Fibroblast of villous mesenchyme (primary cell): ENCODE measurements around the gene TSKU. TPM values are rescaled to one million over a fixed set of nuclear protein-coding genes. Genes with fewer than 3 reads are reported as not detected.

ENCODE experiments used
- DNase-seq: peaks from one replicate; pipeline ENCODE4 v3.0.0-alpha.2; 2010; ENCODE audit warnings: low read depth
- H3K4me3 ChIP-seq: 2 replicates; pipeline ENCODE4 v1.5.1; 2011; ENCODE audit warnings: low read depth, mild to moderate bottlenecking, low read length
- CTCF ChIP-seq: IDR thresholded peaks from 2 replicates; pipeline ENCODE4 v1.5.1; 2012; ENCODE audit warnings: low read depth, mild to moderate bottlenecking, low read length; ENCODE audit not compliant: insufficient read depth
- total RNA-seq: library from RNA; depleted of rRNA; stranded (reverse); fragments of >200 nt; gene quantifications from 2 replicates; pipeline ENCODE4 v1.2.3, GENCODE V29; 2012

Gene TSKU
- total RNA-seq, 1 donor = 18.6 TPM

GRCh38 chr11:76839311-76839710 is 56.2 kb downstream of the TSKU start:
- no peak for TF ChIP-seq CTCF
- no peak overlapping the region for H3K4me3 ChIP-seq
- no peak for DNase-seq

GRCh38 chr11:76841923-76842452 is 58.8 kb downstream of the TSKU start:
- no peak for TF ChIP-seq CTCF
- H3K4me3 ChIP-seq = no peak overlapping the region
- DNase-seq = no peak

GRCh38 chr11:76843907-76844306 is 60.8 kb downstream of the TSKU start:
- H3K4me3 ChIP-seq = no peak overlapping the region
- DNase-seq = no peak
- no peak for TF ChIP-seq CTCF

GRCh38 chr11:76844511-76844910 is 61.4 kb downstream of the TSKU start:
- DNase-seq = no peak
- no peak for TF ChIP-seq CTCF
- no peak overlapping the region for H3K4me3 ChIP-seq

- H3K4me3 ChIP-seq = no peak overlapping the region
- no peak for DNase-seq
- TF ChIP-seq CTCF = no peak
Observed at GRCh38 chr11:76845069-76845468, 61.9 kb downstream of the TSKU start.

GRCh38 chr11:76846441-76846840 is 63.3 kb downstream of the TSKU start:
- no peak overlapping the region for H3K4me3 ChIP-seq
- no peak for TF ChIP-seq CTCF
- no peak for DNase-seq

Other genes starting within 250 kb of the TSKU start
- gene LRRC32, start 112.6 kb upstream of the TSKU start, total RNA-seq = 12.1 and 25.8 TPM in 2 replicates
- gene ACER3, start 77.6 kb downstream of the TSKU start, total RNA-seq = 10.0 and 18.6 TPM in 2 replicates